HG02588 (cell line): ENCODE results near the gene ADAMTS7.
"Not testable (repeated sequence)": the region's sequence is repeated elsewhere in the genome, so short reads cannot be mapped to it uniquely, and the experiment has no call there.

ENCODE experiments used
- ATAC-seq: cut with Tn5 transposase; IDR thresholded peaks from one replicate; pipeline ENCODE4 v1.9.1; 2021; ENCODE audit warnings: mild to moderate bottlenecking, moderate library complexity; ENCODE audit not compliant: unreplicated experiment

Gene ADAMTS7

DNA sequence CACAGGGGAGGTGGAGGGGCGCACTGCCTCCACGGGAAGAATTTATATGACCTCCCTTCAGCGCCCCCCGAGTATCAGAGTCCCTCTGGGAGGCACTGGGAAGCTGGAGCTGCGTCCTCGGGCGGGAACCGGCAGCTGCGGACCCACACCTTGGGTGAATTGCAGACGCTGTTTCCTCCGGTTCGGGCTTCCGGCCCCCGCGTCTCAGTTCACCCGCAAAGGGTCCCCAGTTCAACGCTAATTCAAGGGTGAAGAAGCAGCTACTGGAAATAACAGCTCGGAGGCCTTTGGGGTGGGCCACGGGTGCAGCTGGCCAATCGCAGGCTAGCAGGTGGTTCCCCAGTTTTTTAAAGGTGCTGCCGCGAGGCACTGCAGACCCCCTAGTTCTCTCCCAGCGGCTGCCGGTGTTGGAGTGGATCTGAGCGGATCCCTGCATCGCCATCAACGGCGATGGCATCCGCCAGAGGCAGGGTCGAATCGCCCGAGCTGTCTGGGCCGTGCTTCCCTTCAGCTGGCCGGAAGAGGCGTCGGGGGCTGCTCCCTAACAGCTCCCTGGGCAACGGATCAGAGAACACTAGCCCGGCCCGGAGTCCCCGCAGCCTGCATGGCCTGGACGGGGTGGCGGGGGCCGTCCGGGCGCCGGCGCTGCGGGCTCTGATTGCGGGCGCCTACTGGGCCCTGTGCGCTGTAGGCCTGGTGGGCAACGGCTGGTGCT lies 19.4 kb upstream of the ADAMTS7 start:
- no peak for ATAC-seq

DNA sequence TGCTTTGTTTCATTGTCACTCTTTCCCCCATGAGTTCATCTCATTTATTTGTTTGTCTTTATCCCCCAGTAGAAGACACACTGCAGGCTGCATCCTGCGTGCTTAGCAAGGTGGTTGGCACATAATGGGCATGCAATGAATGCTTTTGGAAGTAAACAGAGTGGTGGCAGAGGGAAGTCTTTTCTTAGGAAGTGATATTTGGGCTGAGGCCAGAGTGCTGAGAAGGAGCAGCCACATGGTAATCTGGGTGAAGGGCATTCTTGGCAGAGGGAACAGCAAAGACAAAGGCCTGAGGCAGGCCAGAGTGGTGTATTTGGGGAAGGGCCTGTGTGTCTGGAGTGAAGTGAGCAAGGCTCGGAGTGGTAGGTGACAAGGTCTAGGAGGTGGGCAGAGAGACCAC lies 17.7 kb upstream of the ADAMTS7 start:
- ATAC-seq: no peak

DNA sequence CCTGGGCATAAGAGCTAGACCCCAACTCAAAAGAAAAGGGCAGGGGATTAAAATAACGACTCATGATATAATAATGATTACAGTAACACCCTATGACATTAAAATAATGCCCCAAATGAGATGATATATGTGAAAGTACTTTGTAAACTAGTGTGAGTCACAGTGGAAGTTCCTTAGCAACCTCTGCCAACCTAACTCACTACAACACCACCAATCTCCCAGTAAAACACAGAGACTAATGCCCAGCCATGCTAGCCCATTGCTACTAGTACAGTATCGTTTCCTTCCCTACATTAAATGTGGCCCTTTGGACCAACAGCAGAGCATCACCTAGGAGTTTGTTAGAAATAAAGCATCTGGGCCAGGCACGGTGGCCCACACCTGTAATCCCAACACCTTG lies 11.2 kb upstream of the ADAMTS7 start:
- ATAC-seq: no peak

DNA sequence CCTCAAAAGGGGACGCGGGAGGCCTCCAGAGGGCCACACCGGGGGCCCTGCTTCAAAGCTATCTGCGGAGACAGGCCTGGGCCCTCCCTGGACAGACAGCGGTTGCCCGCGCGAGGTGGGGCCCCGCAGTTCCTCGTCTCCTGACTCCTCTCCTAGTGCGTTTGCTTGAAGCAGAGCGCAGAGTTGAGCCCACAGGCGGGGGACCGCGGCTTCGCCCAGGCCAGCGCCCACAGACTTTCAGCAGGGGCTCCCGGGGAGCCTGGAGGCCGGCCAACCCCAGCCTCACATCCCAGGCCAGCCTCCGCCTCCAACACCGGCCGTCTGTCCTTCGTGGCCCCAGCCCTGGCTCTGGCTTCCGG lies 540 bp upstream of the ADAMTS7 start:
- peak; percentile 9 for ATAC-seq

DNA sequence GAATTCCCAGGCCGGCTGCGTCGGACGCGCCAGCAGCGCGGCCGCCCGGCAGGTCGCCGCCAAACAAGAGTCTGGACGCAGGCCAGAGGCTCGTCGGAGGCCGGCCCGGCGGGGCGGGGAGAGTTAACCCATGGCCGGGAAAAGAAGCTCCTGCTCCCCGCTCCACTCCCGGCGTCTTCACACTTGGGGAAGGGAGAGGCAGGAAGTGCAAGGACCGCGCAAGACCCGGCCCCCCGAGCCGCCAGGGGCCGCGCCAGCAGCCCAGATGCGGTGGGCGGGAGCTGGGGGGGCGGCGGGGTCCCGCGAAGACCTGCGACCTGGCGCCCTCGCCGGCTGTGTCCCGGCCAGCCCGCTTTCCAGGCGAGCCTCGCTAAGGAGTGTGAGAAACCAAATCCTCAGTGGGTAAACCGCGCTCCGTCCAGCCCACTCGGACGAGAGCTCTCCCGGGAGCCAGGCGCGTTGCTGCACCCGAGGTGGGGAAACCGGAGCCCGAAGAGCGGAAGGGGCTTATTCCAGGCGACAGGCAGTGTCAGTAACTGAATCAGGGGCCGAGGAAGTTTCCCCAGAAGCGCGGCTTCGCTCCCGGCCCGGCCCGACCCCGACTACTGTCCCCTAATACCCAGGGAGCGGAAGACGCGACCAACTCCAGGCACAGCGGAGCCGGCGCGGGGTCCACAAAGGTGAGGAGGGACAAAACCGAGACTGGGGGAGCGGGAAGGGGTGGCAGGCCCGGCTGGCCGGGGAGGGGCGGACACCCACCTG lies 721 bp downstream of the ADAMTS7 start:
- ATAC-seq: peak; percentile 18

DNA sequence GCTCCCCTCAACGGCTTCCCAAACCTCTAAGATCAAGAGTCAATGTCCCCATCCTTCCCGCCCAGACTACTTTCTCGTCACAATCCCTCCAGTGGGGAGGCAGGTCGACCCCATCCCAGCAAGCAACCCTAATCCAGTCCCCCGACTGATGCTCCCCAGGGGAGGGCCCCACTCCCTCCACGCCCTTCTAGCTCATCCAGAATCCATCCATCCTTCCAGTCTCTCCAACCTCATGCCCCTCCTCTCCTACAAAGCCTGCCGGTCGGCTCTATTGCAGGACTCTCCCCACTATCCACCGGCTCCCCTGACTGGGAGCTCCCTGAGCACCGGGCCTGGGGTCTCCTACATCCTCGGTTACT lies 1.3 kb downstream of the ADAMTS7 start:
- no peak for ATAC-seq

DNA sequence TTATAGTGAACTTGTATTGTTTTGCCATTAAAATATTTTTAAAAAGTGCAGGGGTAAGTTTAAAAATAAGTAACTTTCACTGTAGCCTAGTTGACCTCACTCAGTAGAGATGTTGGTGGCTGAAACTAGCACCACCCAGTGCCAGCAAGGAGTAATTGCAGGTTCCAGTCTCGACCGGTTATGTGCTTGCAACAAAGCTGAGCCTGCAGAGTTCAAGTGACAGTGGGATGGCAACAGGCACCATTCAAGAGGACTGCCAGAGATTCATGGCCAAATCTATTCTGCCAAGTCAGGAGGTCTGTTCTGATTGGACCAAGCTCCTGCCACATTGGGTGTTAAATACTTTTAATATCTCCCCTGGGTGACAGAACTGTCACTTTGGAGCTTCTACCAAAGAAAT lies 2.7 kb downstream of the ADAMTS7 start:
- ATAC-seq: no peak

DNA sequence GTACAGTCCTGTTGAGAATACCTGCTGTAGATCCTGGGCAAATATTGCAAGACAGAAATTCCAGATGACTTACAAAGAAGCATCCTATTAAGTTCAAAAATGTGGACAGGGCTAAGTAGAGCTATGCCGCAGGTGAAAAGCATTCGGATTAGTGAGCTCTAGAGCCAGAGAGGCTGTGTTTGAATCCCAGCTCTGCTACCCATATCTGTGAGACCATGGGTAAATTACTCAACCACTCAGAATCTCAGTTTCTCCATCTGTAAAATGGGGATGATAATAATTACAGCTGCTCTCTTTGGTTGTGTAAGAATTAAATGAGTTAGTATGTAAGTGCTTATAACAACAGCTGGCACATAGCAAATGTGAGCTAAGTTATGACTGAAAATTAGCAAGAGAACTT lies 3.9 kb downstream of the ADAMTS7 start:
- ATAC-seq: no peak

DNA sequence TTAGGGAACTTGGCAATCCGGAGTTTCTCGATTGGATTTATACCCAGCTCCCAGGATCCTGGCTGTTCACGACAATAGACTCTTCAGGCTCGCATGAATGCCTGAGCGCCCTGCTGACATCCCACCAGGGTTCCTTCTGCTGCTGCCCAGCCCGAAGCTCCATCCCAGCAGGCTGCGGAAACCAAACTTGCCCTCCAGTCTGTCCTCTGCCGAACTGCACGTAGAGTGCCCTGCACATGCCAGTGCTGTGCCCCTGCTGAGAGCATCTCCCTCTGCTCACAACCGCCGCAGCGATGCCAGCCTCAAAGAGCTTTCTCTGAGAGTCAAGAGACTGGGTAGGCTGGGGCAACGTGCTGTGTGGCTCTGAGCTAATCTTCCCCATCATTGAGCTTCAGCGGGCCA lies 6.9 kb downstream of the ADAMTS7 start:
- no peak for ATAC-seq

DNA sequence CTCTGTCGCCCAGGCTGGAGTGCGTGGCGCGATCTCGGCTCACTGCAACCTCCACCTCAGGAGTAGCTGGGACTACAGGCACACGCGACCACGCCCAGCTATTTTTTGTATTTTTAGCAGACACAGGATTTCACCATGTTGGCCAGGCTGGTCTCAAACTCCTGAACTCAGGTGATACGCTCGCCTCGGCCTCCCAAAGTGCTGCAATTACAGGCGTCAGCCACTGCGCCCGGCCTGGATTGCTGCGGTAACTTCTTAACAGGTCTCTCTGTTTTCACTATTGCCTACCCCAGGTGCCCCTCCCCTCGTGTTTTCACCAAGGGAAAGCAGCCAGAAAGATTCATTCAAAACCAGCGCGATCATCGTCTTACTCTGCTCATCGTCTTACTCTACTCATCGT lies 10.5 kb downstream of the ADAMTS7 start:
- ATAC-seq: no peak

DNA sequence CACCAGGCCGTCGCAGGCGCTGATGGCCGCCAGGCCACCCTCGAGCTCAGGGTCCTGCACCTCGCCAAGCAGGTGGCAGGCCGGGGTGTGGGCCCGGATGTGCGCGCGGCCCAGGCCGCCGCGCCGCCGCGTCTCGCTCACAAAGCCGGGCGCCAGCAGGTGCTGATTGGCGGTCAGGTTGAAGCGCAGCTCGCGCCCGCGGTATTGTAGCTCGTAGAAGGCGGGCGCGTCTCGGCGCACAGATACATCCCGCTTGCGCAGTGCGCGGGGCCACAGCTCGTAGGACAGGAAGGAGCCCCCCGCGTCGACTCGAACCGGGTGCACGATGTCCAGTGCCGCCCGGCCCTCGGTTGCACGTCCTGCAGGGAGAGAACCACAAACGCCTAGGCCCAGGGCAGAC lies 11.1 kb downstream of the ADAMTS7 start:
- no peak for ATAC-seq

DNA sequence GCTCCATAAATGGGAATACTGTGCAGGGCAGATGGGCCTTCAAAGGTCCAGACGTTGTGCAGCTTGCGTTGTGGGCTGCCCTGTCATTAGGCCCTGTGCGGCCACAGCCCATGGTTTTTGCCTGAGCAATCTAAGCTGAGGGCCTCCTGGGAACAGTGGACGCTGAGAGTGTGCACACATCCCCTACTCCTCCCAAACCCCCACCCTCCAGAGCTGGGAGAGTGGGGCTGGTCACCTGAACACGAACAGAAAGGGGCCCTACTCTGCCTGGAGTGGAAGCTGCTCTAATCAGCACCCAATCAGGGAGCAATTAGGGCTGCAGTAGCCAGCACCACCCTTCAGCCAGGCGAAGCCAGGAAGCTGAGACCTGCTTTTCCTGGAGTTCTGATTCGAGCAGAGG lies 12.2 kb downstream of the ADAMTS7 start:
- not testable (repeated sequence) for ATAC-seq

DNA sequence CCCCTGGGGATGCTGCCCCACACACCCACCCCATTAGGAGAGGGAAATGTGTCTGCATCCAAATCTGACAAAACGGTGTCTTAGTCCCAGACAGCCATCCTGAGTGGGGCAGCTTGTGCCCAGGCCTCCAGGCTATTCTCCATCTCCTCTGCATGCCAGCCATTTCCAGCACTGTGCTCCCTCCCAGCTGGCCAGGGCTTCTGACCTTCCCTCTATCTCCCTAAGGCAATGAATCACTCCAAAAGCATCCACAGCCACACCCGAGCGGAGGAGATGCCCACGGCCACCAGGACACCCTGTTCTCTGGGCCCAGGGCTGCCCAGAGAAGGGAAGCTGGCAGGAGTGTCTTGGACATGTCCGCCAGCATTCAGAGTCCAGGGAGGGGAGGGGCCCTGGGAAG lies 12.9 kb downstream of the ADAMTS7 start:
- ATAC-seq: not testable (repeated sequence)

DNA sequence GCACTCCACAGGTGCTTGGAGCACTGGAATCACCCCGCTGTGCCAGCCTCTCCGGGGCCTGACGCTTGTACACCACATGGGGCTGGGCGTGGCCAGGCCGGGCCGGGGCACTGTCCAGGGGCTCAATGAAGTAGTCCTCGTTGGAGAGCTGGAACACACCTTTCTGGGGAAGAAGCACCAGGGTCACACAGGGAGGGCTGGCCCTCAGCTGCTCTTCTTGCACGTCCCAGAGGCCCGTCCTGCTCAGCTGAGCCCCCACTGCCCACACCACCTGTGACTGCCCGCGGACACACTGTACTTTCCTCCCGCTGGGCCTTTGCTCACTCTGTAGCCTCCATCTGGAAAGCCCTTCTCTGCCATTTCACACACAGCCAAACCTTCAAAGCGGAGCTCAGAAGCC lies 13.3 kb downstream of the ADAMTS7 start:
- no peak for ATAC-seq

DNA sequence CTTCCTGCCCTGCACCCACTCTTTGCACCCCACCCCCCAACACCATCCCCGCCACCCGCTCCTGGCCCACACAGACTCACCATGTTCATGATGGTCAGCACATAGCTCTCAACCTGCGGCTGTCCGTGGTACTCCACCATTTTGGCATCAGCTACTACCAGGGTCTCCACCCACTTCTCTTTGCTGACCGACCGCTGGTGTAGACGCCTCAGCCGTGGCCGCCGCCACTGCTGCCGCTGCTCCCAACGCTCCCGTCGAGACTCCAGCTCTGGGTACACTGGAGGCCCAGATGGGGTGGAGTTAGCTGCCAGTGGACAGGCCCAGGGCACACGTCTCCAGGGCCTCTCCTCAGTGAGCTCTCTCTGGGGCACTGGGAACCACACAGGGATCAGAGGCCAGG lies 14.8 kb downstream of the ADAMTS7 start:
- no peak for ATAC-seq

DNA sequence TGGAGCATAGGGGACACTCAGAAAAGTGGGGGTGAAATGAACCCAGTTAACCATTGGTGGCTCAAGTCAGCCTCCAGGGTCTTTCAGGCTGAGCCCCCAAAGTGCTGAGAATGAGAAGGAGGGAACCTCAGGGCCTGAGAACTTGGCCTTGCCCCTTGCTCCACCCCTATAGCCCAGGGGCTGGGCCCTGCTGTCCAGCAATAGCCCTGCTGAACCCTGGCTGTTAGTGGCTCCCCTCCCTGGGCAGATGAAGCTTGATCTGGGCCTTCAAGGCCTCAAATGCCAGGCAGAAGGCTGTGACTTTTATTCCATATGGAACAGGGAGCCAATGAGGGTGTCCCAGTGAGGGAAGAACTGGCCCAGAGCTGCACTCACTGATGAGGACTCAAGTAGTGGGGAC lies 16.2 kb downstream of the ADAMTS7 start:
- no peak for ATAC-seq

DNA sequence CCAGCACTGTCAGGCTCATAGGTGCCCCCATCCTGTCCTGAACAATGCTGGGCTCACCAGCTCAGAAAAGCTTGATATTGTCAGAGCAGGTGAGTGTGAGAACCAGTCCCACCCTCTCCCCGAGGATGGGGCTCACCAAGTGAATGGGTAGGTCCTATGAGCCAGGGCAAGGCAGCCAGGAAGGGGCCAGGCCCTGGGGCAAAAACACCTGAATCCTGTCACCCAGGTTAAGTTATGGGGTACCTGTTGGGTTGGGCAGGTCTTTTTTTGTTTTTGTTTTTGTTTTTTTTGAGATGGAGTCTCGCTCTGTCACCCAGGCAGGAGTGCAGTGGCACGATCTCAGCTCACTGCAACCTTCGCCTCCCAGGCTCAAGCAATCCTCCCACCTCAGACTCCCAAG lies 16.8 kb downstream of the ADAMTS7 start:
- not testable (repeated sequence) for ATAC-seq

DNA sequence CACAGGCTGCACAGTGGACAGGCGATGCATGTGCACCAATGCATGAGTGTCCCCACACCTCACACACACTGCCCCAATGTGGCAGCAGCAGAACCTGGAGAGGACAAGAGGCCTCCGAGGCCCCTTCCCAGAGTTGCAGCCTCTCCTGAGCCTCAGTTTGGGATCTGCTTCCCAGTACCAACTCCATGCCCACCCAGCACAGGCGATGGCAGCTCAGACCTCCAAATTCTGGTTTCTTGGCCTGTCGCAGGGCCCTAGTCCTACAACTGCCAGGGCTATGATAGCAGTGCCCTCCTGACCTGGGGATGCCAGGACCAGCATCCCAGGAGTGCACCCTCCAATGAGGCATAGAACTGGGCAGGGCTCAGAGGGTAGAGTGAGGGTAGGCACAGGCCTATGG lies 19.9 kb downstream of the ADAMTS7 start:
- no peak for ATAC-seq

DNA sequence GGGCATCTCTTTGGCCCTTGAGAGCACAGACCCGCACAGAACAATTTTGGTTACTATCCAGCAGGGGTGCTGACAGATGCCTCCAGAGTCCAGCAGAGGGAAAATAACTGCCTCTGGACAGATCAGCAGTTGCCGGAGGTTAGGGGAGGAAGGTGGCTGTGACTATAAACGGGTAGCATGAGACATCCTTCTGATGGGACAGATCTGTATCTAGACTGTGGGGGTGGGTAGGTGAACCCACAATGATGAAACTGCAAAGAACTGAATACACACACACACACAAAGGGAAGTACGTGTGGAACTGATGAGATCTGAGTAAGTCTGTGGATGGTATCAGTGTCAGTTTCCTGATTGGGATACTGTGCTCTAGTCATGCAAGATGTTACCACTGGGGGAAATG lies 21.2 kb downstream of the ADAMTS7 start:
- ATAC-seq: no peak

DNA sequence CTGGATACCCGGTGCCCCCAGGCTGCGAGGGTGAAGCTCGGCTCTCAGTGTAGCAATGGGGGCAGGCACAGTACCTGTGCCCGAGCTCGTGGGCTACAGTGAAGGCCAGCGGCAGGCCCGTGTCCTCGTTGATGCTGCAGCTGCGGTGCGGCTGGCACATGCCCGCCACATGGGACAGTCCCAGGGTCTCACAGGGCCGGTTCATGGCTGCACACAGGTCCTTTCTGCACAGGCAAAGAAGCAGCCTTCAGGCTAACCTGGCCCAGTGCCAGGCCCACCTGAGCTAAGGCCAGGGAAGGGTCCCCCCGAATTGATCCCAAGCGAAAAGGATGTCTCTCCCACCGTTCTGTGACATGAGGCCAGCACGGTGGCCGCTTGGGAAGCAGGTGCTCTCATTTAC lies 21.6 kb downstream of the ADAMTS7 start:
- no peak for ATAC-seq

DNA sequence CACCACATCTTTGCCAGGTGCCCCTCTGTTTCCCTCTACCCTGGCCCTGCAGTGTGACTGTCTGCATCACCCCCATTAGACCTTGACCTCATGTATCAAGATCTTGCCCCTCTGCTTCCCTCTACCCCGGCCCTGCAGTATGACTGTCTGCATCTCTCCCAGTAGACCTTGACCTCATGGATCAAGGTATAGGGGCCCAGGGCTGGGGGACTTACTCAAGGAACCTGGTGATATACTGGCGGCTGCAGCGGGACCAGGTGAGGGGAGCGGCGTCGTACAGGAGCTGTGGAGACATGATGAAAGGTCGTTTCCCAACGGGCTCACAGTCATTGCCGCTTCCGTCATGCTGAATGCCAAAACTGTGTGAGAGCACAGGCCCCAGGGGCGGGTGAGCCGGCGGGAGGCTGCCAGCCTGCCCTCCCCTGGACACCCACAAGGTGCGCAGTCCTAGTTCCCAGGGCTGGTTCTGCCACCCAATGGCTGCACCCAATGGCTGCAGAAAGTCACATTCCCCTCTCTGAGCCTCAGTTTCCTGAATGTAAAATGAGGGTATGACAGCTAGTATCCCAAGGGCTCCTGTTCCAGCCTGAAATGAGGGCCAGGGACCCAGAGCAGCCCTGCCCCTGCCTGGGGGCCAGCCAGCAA lies 23.1 kb downstream of the ADAMTS7 start:
- ATAC-seq: no peak

DNA sequence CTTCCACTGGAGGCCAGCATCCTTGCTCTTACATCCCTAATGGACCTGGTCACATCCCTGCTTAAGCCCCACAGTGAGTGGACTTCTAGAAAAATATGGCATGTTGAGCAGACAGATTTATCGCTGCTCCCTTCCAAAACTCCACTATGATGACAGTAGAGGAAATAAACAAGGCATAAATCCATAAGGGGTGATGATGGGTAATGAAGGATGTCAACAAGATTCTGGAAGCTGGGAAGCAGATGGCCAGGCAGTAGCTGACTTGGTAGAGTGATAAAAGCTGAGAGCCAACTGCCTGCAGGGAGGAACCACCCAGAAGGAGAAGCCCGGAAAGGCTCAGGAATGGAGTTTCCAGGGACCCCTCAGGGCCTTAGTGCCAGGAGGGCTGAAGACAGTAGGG lies 28.9 kb downstream of the ADAMTS7 start:
- ATAC-seq: not testable (repeated sequence)
